ENCODE data around the gene RPL10.

The RPL10 gene

DNA sequence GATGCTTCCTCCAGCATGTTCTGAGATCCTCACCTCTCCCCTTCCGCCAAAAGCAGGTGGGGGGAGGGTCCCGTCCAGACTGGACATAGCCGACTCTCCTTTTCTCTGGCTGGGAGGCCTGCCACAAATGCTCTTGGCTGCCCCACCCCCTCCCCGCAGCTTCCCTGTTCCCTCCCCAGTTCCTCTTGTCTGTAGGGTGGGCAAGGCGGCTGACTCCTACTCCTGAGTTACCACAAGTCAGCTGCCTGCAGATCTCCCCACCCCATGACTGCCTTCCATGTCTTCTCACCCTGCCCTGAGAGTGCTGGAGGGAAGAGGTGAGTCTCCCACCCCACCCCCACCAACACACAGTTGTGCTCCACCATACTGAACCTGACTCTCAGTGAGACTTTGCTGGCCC is 33.2 kb downstream of the RPL10 start:
- FAIRE-seq: no peak

GRCh38 chrX:154432210-154432609 is 34.0 kb downstream of the RPL10 start:
- FAIRE-seq: no peak

DNA sequence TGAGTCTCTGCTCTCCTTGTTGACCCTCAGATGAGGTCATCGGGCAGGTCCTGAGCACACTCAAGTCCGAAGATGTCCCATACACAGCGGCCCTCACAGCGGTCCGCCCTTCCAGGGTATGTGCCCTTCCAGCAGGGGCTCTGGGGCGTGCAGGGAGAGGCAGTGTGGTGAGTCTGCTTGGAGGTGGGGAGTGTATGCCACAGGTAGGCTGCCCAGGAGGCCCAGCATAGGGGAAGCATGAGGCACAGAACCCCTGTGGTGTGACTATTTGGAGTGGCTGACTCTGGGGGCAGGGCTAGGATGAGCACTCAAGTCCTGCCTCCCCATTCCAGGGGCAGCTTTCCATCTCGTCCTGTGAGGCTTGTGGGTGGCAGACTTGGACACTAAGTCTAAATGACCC is 35.4 kb downstream of the RPL10 start:
- no peak for FAIRE-seq

GRCh38 chrX:154434394-154435168 is 36.4 kb downstream of the RPL10 start:
- no peak for FAIRE-seq

GRCh38 chrX:154435171-154435733 is 37.1 kb downstream of the RPL10 start:
- no peak for FAIRE-seq

DNA sequence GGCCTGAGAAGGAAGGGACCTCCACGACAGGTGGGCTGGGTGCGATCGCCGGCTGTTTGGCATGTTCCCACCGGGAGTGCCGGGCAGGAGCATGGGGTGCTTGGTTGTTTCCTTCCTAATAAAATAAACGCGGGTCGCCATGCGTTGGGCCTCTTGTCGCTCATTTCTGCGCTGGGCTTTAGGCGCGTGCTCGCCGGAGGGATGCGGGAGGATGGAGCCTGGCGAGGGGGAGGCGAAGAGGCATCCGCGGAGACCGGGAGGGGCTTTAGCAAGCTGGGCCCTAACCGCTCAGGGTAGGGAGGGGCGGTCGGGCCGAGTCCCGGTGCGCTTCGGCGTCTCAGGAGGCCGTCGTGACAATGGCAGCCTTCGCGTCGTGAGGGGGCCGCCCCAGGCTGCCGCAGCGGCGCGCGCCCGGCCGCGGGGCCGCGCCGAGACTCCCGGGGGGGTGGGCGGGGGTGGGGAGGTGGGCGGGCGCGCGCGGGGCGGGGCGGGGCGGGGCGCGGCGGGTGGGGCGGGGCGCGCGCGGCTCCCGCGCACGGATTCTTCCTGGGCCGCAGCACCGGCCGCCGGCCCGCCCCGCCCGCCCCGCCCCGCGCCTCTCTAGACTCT is 38.3 kb downstream of the RPL10 start:
- no peak for FAIRE-seq

DNA sequence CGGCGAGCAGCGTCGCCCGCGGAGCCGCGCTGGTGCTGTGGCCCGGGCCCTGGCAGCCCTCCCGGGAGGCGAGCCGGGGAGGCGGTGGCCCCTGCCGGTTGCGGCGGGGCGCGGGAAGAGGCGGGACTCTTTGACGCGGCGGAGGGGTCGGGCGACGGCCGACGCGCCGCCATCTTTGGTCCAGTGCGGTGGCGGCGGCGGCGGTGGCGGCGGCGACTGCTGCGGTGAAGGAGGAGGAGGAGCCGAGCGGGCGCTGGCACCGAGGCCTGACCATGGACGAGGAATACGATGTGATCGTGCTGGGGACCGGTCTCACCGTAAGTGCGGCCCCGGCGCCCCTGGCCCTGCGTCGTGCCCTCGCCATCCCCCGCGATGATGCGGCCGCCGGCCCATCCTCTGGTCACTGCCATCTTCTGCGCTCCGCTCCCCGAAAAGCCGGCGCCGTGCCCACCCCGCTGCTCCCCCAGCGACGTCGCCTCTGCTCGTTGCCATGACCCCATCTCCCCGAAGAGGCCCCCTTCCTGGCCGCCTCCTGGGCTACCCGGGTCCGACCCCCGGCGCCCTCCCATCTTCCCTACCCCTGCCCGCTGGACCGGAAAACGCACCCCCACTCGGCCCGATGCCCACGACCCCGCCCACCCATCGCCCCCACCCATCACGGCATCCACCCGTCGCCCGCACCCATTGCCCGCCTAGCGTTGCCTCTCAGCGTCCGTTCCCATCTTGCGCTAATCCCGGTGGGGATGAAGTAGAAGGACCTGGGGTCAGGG is 39.0 kb downstream of the RPL10 start, which contains the start of gene GDI1:
TSS of gene GDI1 (plus strand) at position 172 of the 770 bp plus-strand sequence. CDS start at position 273, 101 bp downstream.
- FAIRE-seq: no peak

- no peak for FAIRE-seq
These were observed 40.1 kb downstream of the RPL10 start for GRCh38 chrX:154437971-154438893.

DNA sequence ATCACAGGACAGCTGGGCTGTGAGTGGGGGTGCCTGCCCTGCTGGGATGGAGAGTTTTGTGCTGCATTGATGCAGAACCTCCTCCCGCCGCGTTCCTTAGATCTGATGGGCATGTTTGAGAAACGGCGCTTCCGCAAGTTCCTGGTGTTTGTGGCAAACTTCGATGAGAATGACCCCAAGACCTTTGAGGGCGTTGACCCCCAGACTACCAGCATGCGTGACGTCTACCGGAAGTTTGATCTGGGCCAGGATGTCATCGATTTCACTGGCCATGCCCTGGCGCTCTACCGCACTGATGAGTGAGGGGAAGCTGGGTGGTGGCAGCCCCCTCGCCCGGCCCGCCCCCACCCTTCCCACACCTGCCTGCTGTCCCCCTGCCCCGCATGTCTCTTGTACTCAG is 41.7 kb downstream of the RPL10 start:
- no peak for FAIRE-seq

GRCh38 chrX:154440623-154441357 is 42.6 kb downstream of the RPL10 start:
- no peak for FAIRE-seq

DNA sequence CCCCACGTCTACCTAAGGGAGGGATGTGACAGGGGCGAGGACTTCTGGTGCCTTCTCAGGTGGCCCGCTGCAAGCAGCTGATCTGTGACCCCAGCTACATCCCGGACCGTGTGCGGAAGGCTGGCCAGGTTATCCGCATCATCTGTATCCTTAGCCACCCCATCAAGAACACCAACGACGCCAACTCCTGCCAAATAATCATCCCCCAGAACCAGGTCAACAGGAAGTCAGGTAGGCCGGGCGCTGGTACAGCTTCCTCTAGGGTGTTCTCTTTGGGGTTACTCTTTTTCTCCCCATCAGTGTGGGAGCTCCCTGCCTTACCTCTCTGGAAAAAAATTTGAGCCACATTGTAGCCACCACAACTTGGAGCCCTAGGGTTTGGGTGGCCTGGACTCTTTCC is 43.4 kb downstream of the RPL10 start:
- no peak for FAIRE-seq

GRCh38 chrX:154441984-154442707 is 44.0 kb downstream of the RPL10 start:
- FAIRE-seq: no peak

- no peak for FAIRE-seq
These were observed 45.3 kb downstream of the RPL10 start for GRCh38 chrX:154443479-154443910.

DNA sequence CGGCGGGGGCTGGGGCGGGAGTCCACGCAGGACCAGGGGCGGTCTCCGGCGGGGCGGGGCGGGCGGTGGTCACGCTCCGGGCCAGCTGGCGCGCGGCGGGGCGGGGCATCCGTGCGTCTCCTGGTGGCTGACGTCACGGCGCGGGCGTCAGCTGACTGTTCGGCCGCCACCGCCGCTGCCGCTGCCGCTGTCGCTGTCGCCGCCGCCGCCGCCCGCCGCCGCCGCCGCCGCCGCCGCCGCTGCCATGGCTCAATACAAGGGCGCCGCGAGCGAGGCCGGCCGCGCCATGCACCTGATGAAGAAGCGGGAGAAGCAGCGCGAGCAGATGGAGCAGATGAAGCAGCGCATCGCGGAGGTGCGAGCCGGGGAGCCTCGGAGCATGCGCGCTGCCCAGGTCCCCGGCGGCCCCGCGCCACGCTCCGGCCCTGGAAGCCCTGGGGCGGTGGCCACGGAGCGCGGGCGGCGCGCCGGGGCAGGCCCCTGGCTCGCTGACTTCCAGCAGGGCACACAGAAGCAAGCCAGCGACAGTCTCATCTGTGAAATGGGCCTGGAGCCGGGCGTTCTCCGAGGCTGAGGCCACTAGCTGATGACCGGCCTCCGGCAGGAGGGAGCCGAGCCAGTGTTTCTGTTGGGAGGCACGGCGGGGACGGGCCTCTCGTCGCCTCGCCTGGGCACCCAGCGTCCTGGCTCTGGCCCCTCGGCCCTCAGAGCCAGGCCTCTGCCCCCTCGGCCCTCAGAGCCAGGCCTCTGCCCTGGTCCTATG is 46.0 kb downstream of the RPL10 start, which contains the start of gene FAM50A:
TSS of gene FAM50A (plus strand) at position 150 of the 763 bp plus-strand sequence. CDS start at position 245, 95 bp downstream.
- no peak for FAIRE-seq

- FAIRE-seq: no peak
These were observed 46.6 kb downstream of the RPL10 start for GRCh38 chrX:154444755-154445246.

DNA sequence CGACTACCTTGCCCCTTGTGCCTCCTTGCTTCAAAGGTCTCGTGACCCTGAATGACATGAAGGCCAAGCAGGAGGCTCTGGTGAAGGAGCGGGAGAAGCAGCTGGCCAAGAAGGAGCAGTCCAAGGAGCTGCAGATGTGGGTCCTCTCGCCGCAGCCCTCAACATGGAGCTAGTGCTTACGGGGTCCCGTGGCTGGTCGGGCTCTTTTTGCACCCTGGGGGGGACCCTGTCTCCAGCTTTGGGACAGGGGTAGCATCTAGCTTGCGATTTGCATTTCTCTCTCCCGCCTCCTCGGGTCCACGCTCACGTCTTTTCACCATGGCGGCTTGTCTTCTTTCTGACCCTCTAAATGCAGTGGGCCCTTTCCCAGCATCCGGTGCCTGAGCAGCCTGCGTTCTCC is 47.6 kb downstream of the RPL10 start:
- no peak for FAIRE-seq

DNA sequence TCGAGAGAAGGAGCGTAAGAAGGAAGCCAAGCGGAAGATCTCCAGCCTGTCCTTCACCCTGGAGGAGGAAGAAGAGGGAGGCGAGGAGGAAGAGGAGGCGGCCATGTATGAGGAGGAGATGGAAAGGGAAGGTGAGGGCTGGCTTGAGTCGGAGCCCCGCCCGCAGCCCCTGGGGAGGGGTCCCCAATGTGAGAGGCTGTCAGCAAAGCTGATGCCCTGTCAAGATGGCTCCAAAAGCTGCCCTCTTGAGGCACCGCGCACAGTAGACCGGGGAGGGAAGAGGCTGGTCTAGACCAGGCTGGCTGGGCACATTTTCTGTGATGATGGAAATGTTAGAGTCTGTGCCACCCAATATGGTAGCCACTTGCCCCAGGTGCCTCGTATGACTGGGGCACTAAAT is 48.3 kb downstream of the RPL10 start:
- FAIRE-seq: no peak

DNA sequence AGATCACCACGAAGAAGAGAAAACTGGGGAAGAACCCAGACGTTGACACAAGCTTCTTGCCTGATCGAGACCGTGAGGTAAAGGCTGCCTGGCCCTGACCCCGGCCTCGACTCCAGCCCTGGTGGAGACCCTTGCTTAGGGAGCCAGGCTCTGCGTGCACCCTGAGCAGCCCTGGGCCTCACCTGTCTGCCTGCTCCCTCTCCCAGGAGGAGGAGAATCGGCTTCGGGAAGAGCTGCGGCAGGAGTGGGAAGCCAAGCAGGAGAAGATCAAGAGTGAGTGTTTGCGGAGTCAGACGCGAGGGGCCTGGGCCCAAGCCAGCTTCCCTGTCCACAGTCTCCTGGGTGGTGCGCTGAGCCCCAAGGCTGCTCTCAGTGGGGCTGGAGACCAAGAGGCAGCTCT is 50.3 kb downstream of the RPL10 start:
- FAIRE-seq: no peak

GRCh38 chrX:154449618-154450017 is 51.4 kb downstream of the RPL10 start:
- FAIRE-seq: no peak

DNA sequence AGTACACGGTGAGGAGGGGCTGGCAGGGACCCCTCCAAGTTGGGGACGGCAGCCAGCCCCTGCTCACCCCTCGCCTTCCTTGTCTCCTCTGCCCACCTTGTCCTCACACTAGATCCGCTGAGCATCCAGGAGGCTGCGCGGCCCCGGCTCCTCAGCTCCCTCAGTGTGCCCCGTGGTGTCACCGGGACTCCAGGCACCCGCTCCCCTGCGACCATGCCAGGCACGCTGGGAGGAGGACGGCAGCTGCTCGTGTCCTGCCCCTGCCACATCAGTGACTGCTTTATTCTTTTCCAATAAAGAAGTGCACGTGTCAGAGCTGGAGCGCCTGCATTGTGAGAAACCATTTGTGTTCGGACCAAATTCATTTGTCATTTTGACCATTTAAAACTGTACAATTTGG is 52.1 kb downstream of the RPL10 start:
- no peak for FAIRE-seq

All from A204.1 (cell line).